RWPE1 (cell line): Measurements from ENCODE around the gene ARL5B.

Source experiments
- CTCF ChIA-PET: fragments of 350-600 bp; sonication (Branson Sonifier 250); formaldehyde crosslinking; extraction: SDS; loops from one replicate; lab custom pipeline; 2021; lab: Yijun Ruan, JAX
- POLR2A ChIA-PET: fragments of 400-600 bp; formaldehyde crosslinking; extraction: SDS; loops from one replicate; lab custom pipeline; 2020; ENCODE audit warnings: antibody characterized with exemption; ENCODE audit not compliant: low non-redundant PET; lab: Yijun Ruan, JAX
- DNase-seq: peaks from one replicate; pipeline ENCODE4 v3.0.0; 2012; ENCODE audit warnings: low spot score
- H3K27ac ChIP-seq: fragments of 450-650 bp; 2 replicates; pipeline ENCODE4 v1.5.1; 2017
- TF ChIP-seq, protein P1 (sequence below): fragments of 450-650 bp; conservative IDR thresholded peaks from 2 replicates; pipeline ENCODE4 v1.5.1; 2017; ENCODE audit warnings: low read depth, mild to moderate bottlenecking

Gene ARL5B

DNA sequence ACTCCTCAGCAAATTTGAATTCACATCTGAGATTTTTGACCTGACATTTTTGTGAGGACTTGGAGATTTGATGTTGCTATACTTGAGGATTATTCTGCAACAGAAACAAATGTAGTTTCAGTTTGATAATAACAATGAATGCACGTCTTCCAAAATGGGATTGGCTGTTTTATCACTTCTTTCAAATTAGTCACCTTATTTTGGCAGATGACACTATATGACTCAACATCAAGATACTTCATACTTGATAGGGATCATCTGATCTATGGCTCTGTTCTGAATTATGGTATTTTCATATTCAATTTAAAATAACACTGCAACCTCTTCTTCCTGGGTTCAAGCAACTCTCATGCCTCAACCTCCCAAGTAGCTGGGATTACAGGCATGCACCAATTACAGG is 24.2 kb downstream of the ARL5B start:
- DNase-seq = peak; percentile 58
- TF ChIP-seq, protein P1, sequence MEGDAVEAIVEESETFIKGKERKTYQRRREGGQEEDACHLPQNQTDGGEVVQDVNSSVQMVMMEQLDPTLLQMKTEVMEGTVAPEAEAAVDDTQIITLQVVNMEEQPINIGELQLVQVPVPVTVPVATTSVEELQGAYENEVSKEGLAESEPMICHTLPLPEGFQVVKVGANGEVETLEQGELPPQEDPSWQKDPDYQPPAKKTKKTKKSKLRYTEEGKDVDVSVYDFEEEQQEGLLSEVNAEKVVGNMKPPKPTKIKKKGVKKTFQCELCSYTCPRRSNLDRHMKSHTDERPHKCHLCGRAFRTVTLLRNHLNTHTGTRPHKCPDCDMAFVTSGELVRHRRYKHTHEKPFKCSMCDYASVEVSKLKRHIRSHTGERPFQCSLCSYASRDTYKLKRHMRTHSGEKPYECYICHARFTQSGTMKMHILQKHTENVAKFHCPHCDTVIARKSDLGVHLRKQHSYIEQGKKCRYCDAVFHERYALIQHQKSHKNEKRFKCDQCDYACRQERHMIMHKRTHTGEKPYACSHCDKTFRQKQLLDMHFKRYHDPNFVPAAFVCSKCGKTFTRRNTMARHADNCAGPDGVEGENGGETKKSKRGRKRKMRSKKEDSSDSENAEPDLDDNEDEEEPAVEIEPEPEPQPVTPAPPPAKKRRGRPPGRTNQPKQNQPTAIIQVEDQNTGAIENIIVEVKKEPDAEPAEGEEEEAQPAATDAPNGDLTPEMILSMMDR = no peak
- peak overlapping the region; percentile 66 for H3K27ac ChIP-seq
- ChIA-PET CTCF (interaction anchor here (0.7 kb wide), 1 partner anchor 1113 kb away, joined by 3 read pairs; no protein-coding TSS in a partner anchor), POLR2A (no interaction called here)

DNA sequence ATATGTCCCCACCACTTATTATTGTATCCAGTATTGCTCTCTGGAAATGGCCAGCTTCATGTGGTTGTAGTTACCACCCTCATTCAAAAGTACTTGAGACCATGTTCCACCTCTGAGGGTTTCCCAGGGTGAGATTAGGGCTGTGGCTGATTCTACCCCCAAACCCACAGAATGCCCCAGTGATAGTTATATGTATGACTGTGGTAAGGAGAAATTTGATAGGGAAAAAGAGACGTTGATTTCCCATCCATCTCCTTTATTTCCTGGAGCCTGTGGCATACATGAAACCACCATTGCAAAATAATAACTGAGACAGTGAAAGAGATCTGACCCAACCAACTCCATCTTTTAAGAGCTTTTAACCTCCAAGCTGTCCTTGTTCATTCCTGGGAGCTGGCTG is 25.2 kb downstream of the ARL5B start:
- CTCF ChIA-PET = no interaction called here
- no peak overlapping the region for H3K27ac ChIP-seq
- TF ChIP-seq, protein P1 = no peak
- POLR2A ChIA-PET = no interaction called here
- no peak for DNase-seq

DNA sequence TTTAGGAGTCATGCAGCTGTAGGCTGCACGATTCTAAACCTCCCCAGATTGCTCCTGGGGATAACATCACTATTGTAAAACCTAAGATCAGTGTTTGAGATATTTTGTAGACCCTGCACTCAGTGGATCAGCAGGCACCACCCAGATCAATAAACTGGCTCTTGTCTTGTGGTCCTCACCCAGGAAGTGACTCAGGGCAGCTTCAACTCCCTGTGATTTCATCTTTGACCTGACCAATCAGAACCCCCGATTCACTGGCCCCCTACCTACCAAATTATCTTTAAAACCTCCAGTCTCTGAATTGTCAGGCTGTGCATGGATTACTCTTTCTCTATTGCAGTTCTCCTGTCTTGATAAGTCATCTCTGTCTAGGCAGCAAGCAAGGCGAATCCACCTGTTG is 25.7 kb downstream of the ARL5B start:
- DNase-seq = no peak
- TF ChIP-seq, protein P1 = no peak
- H3K27ac ChIP-seq = no peak overlapping the region
- ChIA-PET POLR2A (no interaction called here), CTCF (no interaction called here)

DNA sequence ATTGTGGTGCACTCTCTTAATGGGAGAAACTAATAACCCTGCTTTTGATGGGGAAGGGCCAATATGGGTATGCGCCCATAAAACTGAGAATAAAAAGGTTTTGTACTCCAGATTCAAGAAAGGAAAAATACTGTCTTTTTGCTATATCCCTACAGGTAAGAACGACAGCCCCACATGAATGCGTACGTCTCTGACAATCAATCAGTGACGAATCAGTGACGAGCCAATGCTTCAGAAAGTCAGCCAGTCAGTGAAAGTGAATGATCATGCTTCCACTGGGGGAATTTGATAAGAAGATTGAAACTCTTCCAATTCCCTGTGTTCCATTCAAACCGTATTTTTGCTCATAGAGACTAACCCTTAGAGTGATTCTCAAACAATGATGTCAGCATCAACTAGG is 26.3 kb downstream of the ARL5B start:
- ChIA-PET CTCF (no interaction called here), POLR2A (no interaction called here)
- no peak overlapping the region for H3K27ac ChIP-seq
- DNase-seq = no peak
- TF ChIP-seq, protein P1 = no peak

DNA sequence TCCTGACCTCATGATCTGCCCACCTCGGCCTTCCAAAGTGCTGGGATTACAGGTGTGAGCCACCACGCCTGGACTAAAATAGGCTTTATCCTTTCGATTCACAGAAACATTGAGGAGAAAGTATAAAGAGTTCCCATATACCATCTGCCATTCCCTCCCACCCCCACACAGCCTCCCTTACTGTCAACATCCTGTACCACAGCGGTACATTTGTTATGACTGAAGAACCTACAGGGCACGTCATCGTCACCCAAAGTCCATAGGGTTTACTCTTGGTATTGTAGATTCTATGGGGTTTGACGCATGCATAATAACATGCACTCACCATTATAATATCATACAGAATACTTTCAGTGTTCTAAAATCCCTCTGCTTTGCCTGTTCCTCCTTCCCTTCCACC is 28.0 kb downstream of the ARL5B start:
- CTCF ChIA-PET = no interaction called here
- no peak overlapping the region for H3K27ac ChIP-seq
- DNase-seq = no peak
- TF ChIP-seq, protein P1 = no peak
- POLR2A ChIA-PET = no interaction called here

DNA sequence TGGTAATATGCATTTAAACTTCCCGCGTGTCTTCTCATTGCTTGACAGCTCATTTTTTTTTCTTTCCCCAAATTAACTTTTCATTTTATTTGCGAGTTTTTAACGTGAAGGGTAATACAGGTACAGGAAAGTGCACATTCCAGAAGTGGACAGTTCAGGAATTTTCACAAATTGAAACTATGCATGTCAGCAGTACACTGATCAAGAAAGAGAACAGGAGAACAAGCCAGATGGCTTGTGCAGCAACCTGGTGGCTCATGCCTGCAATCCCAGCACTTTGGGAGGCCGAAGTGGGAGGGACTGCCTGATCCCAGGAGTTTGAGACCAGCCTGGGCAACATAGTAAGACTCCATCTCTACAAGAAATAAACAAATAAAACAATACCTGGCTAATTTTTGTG is 28.5 kb downstream of the ARL5B start:
- CTCF ChIA-PET = no interaction called here
- DNase-seq = no peak
- POLR2A ChIA-PET = interaction anchor here (0.5 kb wide), 1 partner anchor 197 kb away, joined by 3 read pairs; no protein-coding TSS in a partner anchor
- TF ChIP-seq, protein P1 = no peak
- no peak overlapping the region for H3K27ac ChIP-seq
